ENCODE data around the gene GTF3A.
A peak's percentile ranks its signal among the peaks of the same experiment; 100 is the strongest.

GTF3A gene

DNA sequence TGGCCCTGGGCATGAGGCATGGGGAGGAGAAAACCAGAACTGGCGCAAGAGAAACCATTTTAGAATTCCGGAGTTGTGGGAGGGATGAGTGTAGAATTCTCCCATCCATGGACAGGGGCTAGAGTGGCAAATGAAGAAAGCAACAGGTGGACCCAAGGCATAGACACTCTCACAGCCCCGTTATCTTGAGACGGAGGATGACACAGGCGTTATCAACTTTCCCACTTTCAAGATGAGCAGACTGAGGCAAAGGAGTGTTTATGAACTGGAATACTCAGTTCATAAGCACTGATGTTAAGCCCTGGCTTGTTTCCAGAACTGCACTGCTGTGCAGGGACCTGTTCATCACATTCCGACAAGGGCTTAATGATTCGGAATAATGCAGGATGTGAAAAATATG lies 1.1 kb upstream of the GTF3A start:
- no peak overlapping the region for H4K91ac ChIP-seq (ENCODE audit: low read depth, low read length, poor library complexity)
- peaks cover 0 to 38% (median 2%) of the 10 kb centered on the region in 3 experiments for H3K27me3 ChIP-seq (ENCODE audit: control insufficient read depth in 3 of 3, insufficient read depth in 3 of 3, low read depth in 1 of 3, low read length in 3 of 3)
- H2AFZ ChIP-seq (ENCODE audit: low read length), result no peak overlapping the region
- H2BK12ac ChIP-seq (ENCODE audit: low read length), result no peak overlapping the region
- no peak overlapping the region for H2BK120ac ChIP-seq (ENCODE audit: low read depth, low read length)
- no peak overlapping the region for H3K14ac ChIP-seq (ENCODE audit: low read length)
- no peak overlapping the region for H3K27ac ChIP-seq (replicated peaks; ENCODE audit: low read length)
- H2BK5ac ChIP-seq (ENCODE audit: low read length), result no peak overlapping the region
- H2AK5ac ChIP-seq (ENCODE audit: low read depth, low read length), result no peak overlapping the region
- H3K4ac ChIP-seq (ENCODE audit: low read length), result no peak overlapping the region
- no peak overlapping the region for H3K9ac ChIP-seq (ENCODE audit: low read depth, low read length, poor library complexity)
- H4K8ac ChIP-seq (ENCODE audit: low read depth, low read length), result no peak overlapping the region
- no peaks in the 10 kb centered on the region for H3K9me3 ChIP-seq (replicated peaks in 1 of 2; ENCODE audit: control insufficient read depth in 2 of 2, insufficient read depth in 1 of 2, low read depth in 1 of 2, low read length in 2 of 2)
- H3K23ac ChIP-seq (ENCODE audit: low read depth, low read length, poor library complexity), result no peak overlapping the region
- DNase-seq (ENCODE audit: low spot score), result no peak
- H3K79me1 ChIP-seq (ENCODE audit: low read depth, low read length), result peaks cover 4% of the 10 kb centered on the region
- H3K4me1 ChIP-seq (ENCODE audit: control insufficient read depth in 2 of 2, insufficient read depth in 1 of 2, low read depth in 1 of 2, low read length in 2 of 2), result peaks cover 15 to 16% of the 10 kb centered on the region in 2 donors
- peaks cover 6 to 22% of the 10 kb centered on the region in 2 donors for H3K36me3 ChIP-seq (replicated peaks in 1 of 2; ENCODE audit: control insufficient read depth in 2 of 2, insufficient read depth in 2 of 2, low read length in 2 of 2)
- no peak overlapping the region for H3K4me2 ChIP-seq (ENCODE audit: insufficient read depth, low read length, poor library complexity, severe bottlenecking)
- WGBS, 2 donors (ENCODE audit: extremely low coverage in 2 of 2, insufficient read length in 2 of 2, insufficient replicate concordance in 1 of 2), result no CpG with 5 or more reads among the region's 7 CpGs
- H3K4me3 ChIP-seq (ENCODE audit: low read length in 2 of 2), result no peak overlapping the region
- no peak overlapping the region for H3K18ac ChIP-seq (ENCODE audit: low read length)
- no peak overlapping the region for H2BK15ac ChIP-seq (ENCODE audit: low read length)

DNA sequence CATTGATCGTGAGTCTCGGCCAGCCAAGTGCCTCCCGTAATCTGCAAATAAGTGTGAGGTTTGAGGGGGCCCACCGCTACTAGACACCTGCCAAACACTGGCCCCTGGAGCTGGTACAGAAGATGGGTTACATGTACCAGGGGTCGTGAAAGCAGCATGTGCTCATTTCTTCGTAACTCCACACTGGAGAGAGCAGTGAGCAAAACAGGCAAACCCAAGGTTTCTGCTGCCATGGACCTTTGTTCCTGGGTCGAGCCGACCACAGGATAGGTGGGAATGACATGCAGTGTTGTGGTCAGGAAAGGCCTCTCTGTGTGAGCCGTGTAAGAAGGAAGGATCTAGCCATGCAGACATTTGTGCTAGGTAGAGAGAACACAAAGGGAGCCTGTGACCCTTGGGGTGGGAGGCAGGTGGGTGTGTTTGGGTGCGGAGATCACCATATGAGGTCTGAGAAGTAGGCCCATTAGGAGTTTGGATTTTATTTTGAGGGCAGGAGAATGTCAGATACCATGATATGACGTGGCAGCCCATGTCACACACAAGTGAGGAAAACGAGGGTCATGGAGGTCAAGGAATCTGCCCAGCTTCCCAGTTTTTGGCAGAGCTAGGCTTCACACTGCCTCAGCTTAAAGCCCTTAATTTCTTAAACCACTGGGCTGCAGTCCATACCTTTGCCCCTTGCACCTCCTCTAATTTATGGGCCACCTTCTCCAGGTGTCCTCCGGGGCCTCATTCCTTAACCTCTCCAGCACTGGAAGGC lies 919 bp downstream of the GTF3A start:
- no peak overlapping the region for H2AK5ac ChIP-seq (ENCODE audit: low read depth, low read length)
- no peak for DNase-seq (ENCODE audit: low spot score)
- H3K9ac ChIP-seq (ENCODE audit: low read depth, low read length, poor library complexity), result peak overlapping the region; percentile 87
- H3K23ac ChIP-seq (ENCODE audit: low read depth, low read length, poor library complexity), result no peak overlapping the region
- H2BK15ac ChIP-seq (ENCODE audit: low read length), result no peak overlapping the region
- peak overlapping the region; percentile 91 to 96 for H3K4me3 ChIP-seq (ENCODE audit: low read length in 2 of 2)
- peak overlapping the region; percentile 83 for H3K4me2 ChIP-seq (ENCODE audit: insufficient read depth, low read length, poor library complexity, severe bottlenecking)
- WGBS, 2 donors (ENCODE audit: extremely low coverage in 2 of 2, insufficient read length in 2 of 2, insufficient replicate concordance in 1 of 2), result no CpG with 5 or more reads among the region's 13 CpGs
- H2AFZ ChIP-seq (ENCODE audit: low read length), result peak overlapping the region; percentile 87
- H3K9me3 ChIP-seq (replicated peaks in 1 of 2; ENCODE audit: control insufficient read depth in 2 of 2, insufficient read depth in 1 of 2, low read depth in 1 of 2, low read length in 2 of 2), result no peaks in the 10 kb centered on the region
- H3K18ac ChIP-seq (ENCODE audit: low read length), result no peak overlapping the region
- peaks cover 5% of the 10 kb centered on the region for H3K79me1 ChIP-seq (ENCODE audit: low read depth, low read length)
- no peak overlapping the region for H4K8ac ChIP-seq (ENCODE audit: low read depth, low read length)
- no peak overlapping the region for H3K14ac ChIP-seq (ENCODE audit: low read length)
- H2BK120ac ChIP-seq (ENCODE audit: low read depth, low read length), result no peak overlapping the region
- H2BK12ac ChIP-seq (ENCODE audit: low read length), result no peak overlapping the region
- H3K27ac ChIP-seq (replicated peaks; ENCODE audit: low read length), result no peak overlapping the region
- H3K4me1 ChIP-seq (ENCODE audit: control insufficient read depth in 2 of 2, insufficient read depth in 1 of 2, low read depth in 1 of 2, low read length in 2 of 2), result peaks cover 15 to 16% of the 10 kb centered on the region in 2 donors
- H2BK5ac ChIP-seq (ENCODE audit: low read length), result no peak overlapping the region
- peaks cover 11 to 41% of the 10 kb centered on the region in 2 donors for H3K36me3 ChIP-seq (replicated peaks in 1 of 2; ENCODE audit: control insufficient read depth in 2 of 2, insufficient read depth in 2 of 2, low read length in 2 of 2)
- H4K91ac ChIP-seq (ENCODE audit: low read depth, low read length, poor library complexity), result no peak overlapping the region
- H3K4ac ChIP-seq (ENCODE audit: low read length), result no peak overlapping the region
- peaks cover 0 to 27% (median 0%) of the 10 kb centered on the region in 3 experiments for H3K27me3 ChIP-seq (ENCODE audit: control insufficient read depth in 3 of 3, insufficient read depth in 3 of 3, low read depth in 1 of 3, low read length in 3 of 3)

DNA sequence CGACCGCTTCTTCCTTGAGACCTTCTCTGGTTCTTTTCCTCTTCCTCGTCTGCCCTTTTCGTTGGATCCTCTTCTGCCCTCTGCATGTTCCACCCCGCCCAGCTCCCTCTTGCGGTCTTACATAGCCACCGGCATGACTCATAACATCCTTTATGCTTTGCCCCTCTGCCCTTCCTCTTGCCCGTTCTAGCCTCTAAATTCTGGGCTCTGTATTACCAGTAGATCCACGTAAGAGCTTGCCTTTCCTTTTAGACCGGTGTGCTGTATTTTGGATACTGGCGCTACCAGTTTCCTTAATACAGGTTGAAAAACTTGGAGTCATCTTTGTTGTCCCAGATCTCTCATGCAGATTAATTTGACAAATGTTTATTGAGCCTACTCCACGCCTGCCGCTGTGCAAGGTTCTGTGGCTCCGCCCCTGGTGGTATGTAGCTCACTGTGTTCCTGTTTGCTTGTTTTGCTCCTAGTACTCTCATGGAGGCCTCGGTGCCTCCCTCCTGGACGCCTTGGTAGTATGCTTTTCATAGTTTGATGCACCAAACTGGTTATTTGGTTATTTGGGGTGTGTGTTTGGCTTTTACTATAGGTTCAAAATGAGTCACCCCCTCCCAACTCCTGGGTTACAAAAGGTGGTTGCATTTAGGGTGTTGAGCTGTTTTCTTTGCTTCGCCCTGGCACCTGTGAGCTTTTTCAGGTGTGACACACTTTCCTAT lies 1.7 kb downstream of the GTF3A start:
- Histone ChIP-seq H2BK5ac (ENCODE audit: low read length) (no peak overlapping the region), H2AK5ac (ENCODE audit: low read depth, low read length) (no peak overlapping the region), H3K27me3 (ENCODE audit: control insufficient read depth in 3 of 3, insufficient read depth in 3 of 3, low read depth in 1 of 3, low read length in 3 of 3) (peaks cover 0 to 21% (median 0%) of the 10 kb centered on the region in 3 experiments), H3K9ac (ENCODE audit: low read depth, low read length, poor library complexity) (peak overlapping the region; percentile 5), H3K18ac (ENCODE audit: low read length) (no peak overlapping the region), H3K79me1 (ENCODE audit: low read depth, low read length) (peaks cover 5% of the 10 kb centered on the region), H3K4me2 (ENCODE audit: insufficient read depth, low read length, poor library complexity, severe bottlenecking) (peak overlapping the region; percentile 83), H3K36me3 (replicated peaks in 1 of 2; ENCODE audit: control insufficient read depth in 2 of 2, insufficient read depth in 2 of 2, low read length in 2 of 2) (peaks cover 12 to 49% of the 10 kb centered on the region in 2 donors), H3K4me3 (ENCODE audit: low read length in 2 of 2) (peak overlapping the region in 1 of 2 donors; percentile 96), H4K91ac (ENCODE audit: low read depth, low read length, poor library complexity) (no peak overlapping the region), H2BK12ac (ENCODE audit: low read length) (no peak overlapping the region), H4K8ac (ENCODE audit: low read depth, low read length) (no peak overlapping the region), H3K27ac (replicated peaks; ENCODE audit: low read length) (no peak overlapping the region), H2BK120ac (ENCODE audit: low read depth, low read length) (no peak overlapping the region), H3K23ac (ENCODE audit: low read depth, low read length, poor library complexity) (no peak overlapping the region), H3K4ac (ENCODE audit: low read length) (no peak overlapping the region), H3K14ac (ENCODE audit: low read length) (no peak overlapping the region), H2AFZ (ENCODE audit: low read length) (no peak overlapping the region), H3K4me1 (ENCODE audit: control insufficient read depth in 2 of 2, insufficient read depth in 1 of 2, low read depth in 1 of 2, low read length in 2 of 2) (peaks cover 15 to 16% of the 10 kb centered on the region in 2 donors), H2BK15ac (ENCODE audit: low read length) (no peak overlapping the region), H3K9me3 (replicated peaks in 1 of 2; ENCODE audit: control insufficient read depth in 2 of 2, insufficient read depth in 1 of 2, low read depth in 1 of 2, low read length in 2 of 2) (no peaks in the 10 kb centered on the region)
- DNase-seq (ENCODE audit: low spot score), result no peak
- WGBS, 2 donors (ENCODE audit: extremely low coverage in 2 of 2, insufficient read length in 2 of 2, insufficient replicate concordance in 1 of 2), result no CpG with 5 or more reads among the region's 17 CpGs

DNA sequence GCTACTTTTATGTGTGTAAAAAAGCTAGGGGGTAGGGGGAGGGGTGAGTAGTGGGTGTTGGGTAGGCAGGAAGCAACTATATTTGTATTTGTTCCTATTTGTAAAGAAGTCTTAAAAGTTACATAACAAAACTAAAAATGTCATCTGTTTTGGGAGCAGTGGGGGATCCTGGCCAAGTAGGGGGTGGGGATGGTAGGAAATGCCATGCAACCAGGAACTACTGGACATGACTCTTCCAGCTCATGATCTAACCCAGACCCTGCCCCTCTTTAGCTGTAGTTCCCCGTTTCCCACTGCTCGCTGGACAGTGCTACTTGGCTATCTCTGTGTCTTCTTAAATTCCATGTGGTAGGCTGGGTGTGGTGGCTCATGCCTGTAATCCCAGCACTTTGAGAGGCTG lies 3.2 kb downstream of the GTF3A start:
- Histone ChIP-seq H3K4me2 (ENCODE audit: insufficient read depth, low read length, poor library complexity, severe bottlenecking) (no peak overlapping the region), H4K8ac (ENCODE audit: low read depth, low read length) (no peak overlapping the region), H3K4ac (ENCODE audit: low read length) (no peak overlapping the region), H2AK5ac (ENCODE audit: low read depth, low read length) (no peak overlapping the region), H3K9ac (ENCODE audit: low read depth, low read length, poor library complexity) (no peak overlapping the region), H3K27me3 (ENCODE audit: control insufficient read depth in 3 of 3, insufficient read depth in 3 of 3, low read depth in 1 of 3, low read length in 3 of 3) (peaks cover 0 to 9% (median 0%) of the 10 kb centered on the region in 3 experiments), H3K23ac (ENCODE audit: low read depth, low read length, poor library complexity) (no peak overlapping the region), H3K79me1 (ENCODE audit: low read depth, low read length) (peaks cover 7% of the 10 kb centered on the region), H2BK5ac (ENCODE audit: low read length) (no peak overlapping the region), H2BK12ac (ENCODE audit: low read length) (no peak overlapping the region), H3K4me1 (ENCODE audit: control insufficient read depth in 2 of 2, insufficient read depth in 1 of 2, low read depth in 1 of 2, low read length in 2 of 2) (peaks cover 15 to 16% of the 10 kb centered on the region in 2 donors), H3K9me3 (replicated peaks in 1 of 2; ENCODE audit: control insufficient read depth in 2 of 2, insufficient read depth in 1 of 2, low read depth in 1 of 2, low read length in 2 of 2) (no peaks in the 10 kb centered on the region), H2BK120ac (ENCODE audit: low read depth, low read length) (no peak overlapping the region), H3K4me3 (ENCODE audit: low read length in 2 of 2) (no peak overlapping the region), H2AFZ (ENCODE audit: low read length) (no peak overlapping the region), H2BK15ac (ENCODE audit: low read length) (no peak overlapping the region), H3K27ac (replicated peaks; ENCODE audit: low read length) (no peak overlapping the region), H3K36me3 (replicated peaks in 1 of 2; ENCODE audit: control insufficient read depth in 2 of 2, insufficient read depth in 2 of 2, low read length in 2 of 2) (peaks cover 19 to 64% of the 10 kb centered on the region in 2 donors), H4K91ac (ENCODE audit: low read depth, low read length, poor library complexity) (no peak overlapping the region), H3K18ac (ENCODE audit: low read length) (no peak overlapping the region), H3K14ac (ENCODE audit: low read length) (no peak overlapping the region)
- no peak for DNase-seq (ENCODE audit: low spot score)
- no CpG with 5 or more reads among the region's 2 CpGs for WGBS, 2 donors (ENCODE audit: extremely low coverage in 2 of 2, insufficient read length in 2 of 2, insufficient replicate concordance in 1 of 2)
